ENCODE data around the gene PPP2R3A.

PPP2R3A gene

DNA sequence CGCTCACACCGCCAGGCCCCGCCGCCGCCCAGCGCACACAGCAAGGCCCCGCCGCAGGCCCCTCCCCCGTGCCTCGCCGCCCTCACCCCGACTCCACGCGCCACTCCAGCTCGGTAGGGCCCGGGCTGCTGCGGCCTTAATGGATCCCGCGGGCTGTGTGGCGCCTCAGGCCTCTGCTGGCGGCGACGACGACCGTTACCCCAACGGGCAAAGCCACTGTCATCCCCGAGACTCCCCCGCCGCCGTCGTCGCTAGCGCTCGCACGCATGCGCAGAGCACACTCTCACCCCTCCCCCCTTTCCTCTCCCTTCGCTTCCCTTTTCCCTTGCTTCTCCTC is 230.5 kb downstream of the PPP2R3A start, which contains the start of gene MSL2:
TSS of gene MSL2 (minus strand) at position 272 of the 337 bp plus-strand sequence. CDS start 1,222 bp downstream, outside the sequence.
- TF ChIP-seq GATA3 (IDR thresholded peaks at IDR 0.05; ENCODE audit: low read depth, low read length) (no peak), GATA2 (IDR thresholded peaks at IDR 0.05; ENCODE audit: low read depth, low read length) (no peak)

DNA sequence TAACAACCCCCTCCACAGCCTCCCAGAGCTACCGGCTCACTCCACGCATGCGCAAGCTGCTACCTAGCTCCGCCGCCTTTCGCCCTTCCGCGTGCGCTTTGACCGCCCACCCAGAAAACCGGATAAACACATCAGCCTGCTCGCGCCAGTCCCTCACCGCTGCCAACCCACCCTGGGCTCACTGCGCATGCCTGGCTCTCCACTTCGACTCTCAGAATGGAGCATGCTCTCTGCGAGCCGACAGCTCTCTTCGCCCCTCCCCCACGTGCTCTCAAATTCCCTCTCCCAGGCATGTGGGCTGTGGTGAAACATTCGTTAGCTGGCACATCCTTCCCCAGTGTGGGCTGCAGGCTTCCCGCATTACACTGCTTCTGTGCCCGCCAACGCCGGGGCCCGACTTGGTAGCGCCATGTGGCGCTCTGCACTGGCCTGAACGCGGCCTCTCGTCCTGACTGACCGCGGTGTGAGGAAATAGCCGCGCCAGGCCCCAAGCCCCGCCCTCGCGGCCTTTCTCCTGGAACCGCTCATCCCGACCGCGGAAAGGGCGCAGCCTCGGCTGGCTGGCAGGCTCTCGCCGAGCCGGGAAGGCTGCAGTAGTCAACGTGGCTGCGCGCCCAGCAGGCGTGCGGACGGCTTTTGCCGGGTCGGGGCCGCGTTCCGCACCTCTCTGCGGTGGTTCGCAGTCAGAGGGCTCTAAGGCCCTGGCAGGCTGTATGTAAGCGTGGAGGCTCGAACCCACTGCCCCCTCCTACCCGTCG is 231.1 kb downstream of the PPP2R3A start:
- no peak for TF ChIP-seq GATA3 (IDR thresholded peaks at IDR 0.05; ENCODE audit: low read depth, low read length)
- no peak for TF ChIP-seq GATA2 (IDR thresholded peaks at IDR 0.05; ENCODE audit: low read depth, low read length)

DNA sequence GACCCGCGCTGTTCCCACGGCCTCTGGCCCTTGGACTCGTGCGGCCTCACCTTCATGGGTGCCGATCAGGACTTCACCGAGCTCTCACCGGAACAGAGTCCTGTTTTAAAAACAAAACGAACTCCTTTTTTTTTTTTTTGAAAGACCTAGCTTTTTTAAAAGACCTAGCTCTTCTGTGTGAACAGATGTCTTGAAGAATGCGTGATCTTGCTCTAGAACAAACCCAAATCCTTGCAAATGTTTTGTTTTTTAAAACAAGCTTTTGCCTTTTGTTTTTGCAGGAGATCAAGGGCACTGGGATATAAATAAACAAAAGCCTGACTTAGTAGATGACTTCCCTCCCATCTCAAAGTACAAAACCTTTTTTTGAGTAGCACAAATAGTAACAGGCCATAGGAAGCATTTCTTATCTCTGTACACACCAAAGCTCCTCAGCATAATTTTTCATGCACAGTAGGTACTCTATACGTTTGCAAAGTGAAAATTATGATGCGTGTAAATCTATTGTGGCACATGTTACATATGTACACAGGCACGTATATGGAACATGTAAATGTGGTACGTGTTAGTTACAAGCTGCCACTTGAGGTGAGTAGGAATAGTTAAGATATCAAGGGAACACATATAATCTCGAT is 231.7 kb downstream of the PPP2R3A start:
- TF ChIP-seq GATA2 (IDR thresholded peaks at IDR 0.05; ENCODE audit: low read depth, low read length) (no peak), GATA3 (IDR thresholded peaks at IDR 0.05; ENCODE audit: low read depth, low read length) (no peak)
